GM12865 (cell line): ENCODE measurements around the gene HDLBP.

Experiments
- DNase-seq: peaks from one replicate; pipeline ENCODE4 v3.0.0; 2010; ENCODE audit warnings: low read depth
- H3K4me3 ChIP-seq: 2 replicates; pipeline ENCODE4 v1.5.1; 2011; ENCODE audit warnings: mild to moderate bottlenecking, low read depth, low read length, control low read depth
- CTCF ChIP-seq: IDR thresholded peaks from 2 replicates; pipeline ENCODE4 v1.5.1; 2011; ENCODE audit warnings: low read length, control low read depth, low read depth, inconsistent platforms; ENCODE audit not compliant: insufficient read depth; ENCODE audit errors: missing control alignments

Gene HDLBP

GRCh38 chr2:241216211-241216761 is 99.2 kb downstream of the HDLBP start:
- DNase-seq = no peak
- no peak overlapping the region for H3K4me3 ChIP-seq

GRCh38 chr2:241215421-241215820 is 100.1 kb downstream of the HDLBP start:
- H3K4me3 ChIP-seq = no peak overlapping the region
- no peak for TF ChIP-seq CTCF
- DNase-seq = no peak

More at GRCh38 chr2:241216211-241216761, 99.2 kb downstream of the HDLBP start:
- no peak for TF ChIP-seq CTCF

- DNase-seq = no peak
- no peak for TF ChIP-seq CTCF
- H3K4me3 ChIP-seq = no peak overlapping the region
Measured at GRCh38 chr2:241214766-241215165, 100.7 kb downstream of the HDLBP start.

- no peak for DNase-seq
- no peak for TF ChIP-seq CTCF
- no peak overlapping the region for H3K4me3 ChIP-seq
Measured at GRCh38 chr2:241214209-241214608, 101.3 kb downstream of the HDLBP start.

- no peak overlapping the region for H3K4me3 ChIP-seq
- no peak for TF ChIP-seq CTCF
- no peak for DNase-seq
Measured at GRCh38 chr2:241213567-241213966, 101.9 kb downstream of the HDLBP start.

- TF ChIP-seq CTCF = no peak
- no peak overlapping the region for H3K4me3 ChIP-seq
- no peak for DNase-seq
Measured at GRCh38 chr2:241213041-241213440, 102.4 kb downstream of the HDLBP start.

DNA sequence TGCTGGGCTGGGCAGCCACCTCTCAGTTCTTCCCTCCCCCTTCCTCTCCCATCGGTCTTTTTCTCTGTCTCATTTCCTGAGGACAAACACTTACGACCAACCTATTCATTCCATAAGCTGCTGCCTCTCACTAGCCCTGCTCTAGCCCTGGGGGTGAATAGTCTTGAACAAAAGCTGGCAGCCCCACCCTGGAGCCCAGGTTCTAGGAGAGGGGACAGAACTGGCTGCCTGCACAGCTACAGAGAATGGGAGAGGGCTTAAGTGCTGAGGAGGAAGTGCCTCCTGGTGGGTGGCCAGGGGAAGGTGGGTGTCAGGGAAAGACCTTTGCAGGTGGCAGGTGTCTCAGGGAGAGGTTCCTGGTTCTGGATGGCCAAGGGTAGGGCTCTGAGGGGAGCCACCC is 104.2 kb downstream of the HDLBP start:
- no peak overlapping the region for H3K4me3 ChIP-seq
- no peak for DNase-seq
- no peak for TF ChIP-seq CTCF
